ENCODE results near the gene MBNL2. TPM values are rescaled to one million over a fixed set of nuclear protein-coding genes. Genes with fewer than 3 reads are reported as not detected.

The MBNL2 gene
- total and polyA plus RNA-seq, 2 of the 13 experiments (the other 11 are each of a cell fraction or from before 2014, with no cell fraction given): 30.8 to 59.0 TPM

- no peak for TF ChIP-seq SNAPC4 (CRISPR knock-in tag; IDR thresholded peaks at IDR 0.05)
- TF ChIP-seq ZNF562 (CRISPR knock-in tag; IDR thresholded peaks at IDR 0.05; ENCODE audit: borderline replicate concordance): no peak
- TF ChIP-seq ZNF207 (IDR thresholded peaks at IDR 0.05; ENCODE audit: borderline replicate concordance): no peak
- TF ChIP-seq ZNF557 (CRISPR knock-in tag; IDR thresholded peaks at IDR 0.05): no peak
- TF ChIP-seq ZNF230 (CRISPR knock-in tag; IDR thresholded peaks at IDR 0.05): no peak
- no peak for TF ChIP-seq ZNF574 (CRISPR knock-in tag; IDR thresholded peaks at IDR 0.05)
- TF ChIP-seq SPEN (CRISPR knock-in tag; IDR thresholded peaks at IDR 0.05; ENCODE audit: low read depth): no peak; the same call in 1 of the 2 replicates
- TF ChIP-seq ATAD3A (CRISPR knock-in tag; IDR thresholded peaks at IDR 0.05): no peak
- TF ChIP-seq ARID2 (CRISPR knock-in tag; IDR thresholded peaks at IDR 0.05; ENCODE audit: borderline replicate concordance): no peak
- TF ChIP-seq HOXD1 (CRISPR knock-in tag; IDR thresholded peaks at IDR 0.05): no peak
- no peak for TF ChIP-seq ZMYM2 (CRISPR knock-in tag; IDR thresholded peaks at IDR 0.05)
- peak; percentile 36; the same call in 1 of the 2 replicates for TF ChIP-seq NCOR1 (IDR thresholded peaks at IDR 0.05; ENCODE audit: borderline replicate concordance, low read length)
- no peak for TF ChIP-seq TOE1 (CRISPR knock-in tag; IDR thresholded peaks at IDR 0.05)
- TF ChIP-seq ZBED4 (CRISPR knock-in tag; IDR thresholded peaks at IDR 0.05; ENCODE audit: borderline replicate concordance): no peak
- TF ChIP-seq TEF (CRISPR knock-in tag; IDR thresholded peaks at IDR 0.05): peak; percentile 93
- TF ChIP-seq THAP8 (CRISPR knock-in tag; IDR thresholded peaks at IDR 0.05; ENCODE audit: borderline replicate concordance): no peak
- TF ChIP-seq DMAP1 (CRISPR knock-in tag; IDR thresholded peaks at IDR 0.05): 0 out of 2 replicates have a peak, but pooled peaks have one; percentile 49
- no peak for TF ChIP-seq ZNF274 (CRISPR knock-in tag; IDR thresholded peaks at IDR 0.05)
These were observed 2.9 kb upstream of the MBNL2 start (continued) for GRCh38 chr13:97219226-97219625.
